Smooth muscle cell (in vitro differentiated cells): ENCODE results near the gene TRIM33. TPM values are rescaled to one million over a fixed set of nuclear protein-coding genes. Genes with fewer than 3 reads are reported as not detected.
"Not testable (repeated sequence)": the region's sequence is repeated elsewhere in the genome, so short reads cannot be mapped to it uniquely, and the experiment has no call there.

ENCODE experiments used
- DNase-seq: peaks from one replicate; lab custom pipeline; 2025; ENCODE audit not compliant: unreplicated experiment; lab: John Stamatoyannopoulos, UW
- H2AFZ ChIP-seq: fragments of 200-600 bp; sonication (generic); 2 replicates; pipeline ENCODE4 v1.6.0; 2016; ENCODE audit warnings: antibody characterized with exemption, low read depth, mild to moderate bottlenecking
- H3F3A ChIP-seq: fragments of 200-600 bp; sonication (generic); 2 replicates; pipeline ENCODE4 v1.6.0; 2017; ENCODE audit warnings: antibody characterized with exemption, low read depth
- H3K27ac ChIP-seq: fragments of 200-600 bp; sonication (generic); 2 replicates; pipeline ENCODE4 v1.5.1; 2016; ENCODE audit warnings: low read depth, mild to moderate bottlenecking
- H3K27me3 ChIP-seq: fragments of 200-600 bp; sonication (generic); 2 replicates; pipeline ENCODE4 v1.6.1; 2016; ENCODE audit warnings: low read depth, mild to moderate bottlenecking
- H3K36me3 ChIP-seq: fragments of 200-600 bp; sonication (generic); 2 replicates; pipeline ENCODE4 v1.5.1; 2016; ENCODE audit warnings: low read depth
- H3K4me1 ChIP-seq: fragments of 200-600 bp; sonication (generic); 2 replicates; pipeline ENCODE4 v1.5.1; 2016; ENCODE audit warnings: low read depth
- H3K4me2 ChIP-seq: fragments of 200-600 bp; sonication (generic); 2 replicates; pipeline ENCODE4 v1.6.0; 2016; ENCODE audit warnings: mild to moderate bottlenecking
- H3K4me3 ChIP-seq: fragments of 200-600 bp; sonication (generic); 2 replicates; pipeline ENCODE4 v1.5.1; 2016; ENCODE audit warnings: mild to moderate bottlenecking
- H3K79me2 ChIP-seq: fragments of 200-600 bp; sonication (generic); 2 replicates; pipeline ENCODE4 v1.6.0; 2016; ENCODE audit warnings: low read depth, mild to moderate bottlenecking
- H3K9ac ChIP-seq: fragments of 200-600 bp; sonication (generic); 2 replicates; pipeline ENCODE4 v1.6.0; 2016; ENCODE audit warnings: low read depth
- H3K9me3 ChIP-seq: fragments of 200-600 bp; sonication (generic); replicated peaks from 2 replicates; pipeline ENCODE4 v1.5.1; 2016; ENCODE audit warnings: low read depth
- H4K20me1 ChIP-seq: fragments of 200-600 bp; sonication (generic); 2 replicates; pipeline ENCODE4 v1.6.0; 2016; ENCODE audit warnings: low read depth
- WGBS: methylation state at CpG from one replicate; pipeline ENCODE4 v1.1.7; 2016; ENCODE audit warnings: low lambda C conversion rate; 5-methylcytosine and 5-hydroxymethylcytosine counted together
- polyA plus RNA-seq: library from polyadenylated mRNA; unstranded; fragments of >200 nt; fragmentation: Nextera tagmentation; extraction: Ambion mirVana; gene quantifications from 2 replicates; pipeline ENCODE4 v1.2.1, GENCODE V29; 2016
- total RNA-seq: library from RNA; depleted of rRNA; stranded (reverse); fragments of >200 nt; gene quantifications from 2 replicates; pipeline ENCODE4 v1.2.3, GENCODE V29; 2014
- TF ChIP-seq, protein P1 (sequence below): fragments of 200-600 bp; sonication (generic); IDR thresholded peaks from 2 replicates; pipeline ENCODE4 v1.5.1; 2017; ENCODE audit warnings: borderline replicate concordance, mild to moderate bottlenecking, antibody characterized with exemption; ENCODE audit not compliant: insufficient read depth, poor library complexity, severe bottlenecking

Gene TRIM33
- total and polyA plus RNA-seq, 2 experiments from 2014 or later, result 12.0 to 30.5 TPM

- Histone ChIP-seq H3K27ac (no peak overlapping the region), H3K9me3 (no peaks in the 10 kb centered on the region), H3K79me2 (peaks cover 3% of the 10 kb centered on the region), H3K36me3 (peaks cover 1% of the 10 kb centered on the region), H2AFZ (no peak overlapping the region), H3K4me3 (no peak overlapping the region), H4K20me1 (peaks cover 4% of the 10 kb centered on the region), H3F3A (no peaks in the 10 kb centered on the region), H3K9ac (no peak overlapping the region), H3K27me3 (no peaks in the 10 kb centered on the region), H3K4me1 (no peaks in the 10 kb centered on the region), H3K4me2 (no peak overlapping the region)
- TF ChIP-seq, protein P1, sequence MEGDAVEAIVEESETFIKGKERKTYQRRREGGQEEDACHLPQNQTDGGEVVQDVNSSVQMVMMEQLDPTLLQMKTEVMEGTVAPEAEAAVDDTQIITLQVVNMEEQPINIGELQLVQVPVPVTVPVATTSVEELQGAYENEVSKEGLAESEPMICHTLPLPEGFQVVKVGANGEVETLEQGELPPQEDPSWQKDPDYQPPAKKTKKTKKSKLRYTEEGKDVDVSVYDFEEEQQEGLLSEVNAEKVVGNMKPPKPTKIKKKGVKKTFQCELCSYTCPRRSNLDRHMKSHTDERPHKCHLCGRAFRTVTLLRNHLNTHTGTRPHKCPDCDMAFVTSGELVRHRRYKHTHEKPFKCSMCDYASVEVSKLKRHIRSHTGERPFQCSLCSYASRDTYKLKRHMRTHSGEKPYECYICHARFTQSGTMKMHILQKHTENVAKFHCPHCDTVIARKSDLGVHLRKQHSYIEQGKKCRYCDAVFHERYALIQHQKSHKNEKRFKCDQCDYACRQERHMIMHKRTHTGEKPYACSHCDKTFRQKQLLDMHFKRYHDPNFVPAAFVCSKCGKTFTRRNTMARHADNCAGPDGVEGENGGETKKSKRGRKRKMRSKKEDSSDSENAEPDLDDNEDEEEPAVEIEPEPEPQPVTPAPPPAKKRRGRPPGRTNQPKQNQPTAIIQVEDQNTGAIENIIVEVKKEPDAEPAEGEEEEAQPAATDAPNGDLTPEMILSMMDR, result no peak
- 68% methylated on average over 1 of the region's 1 CpG for WGBS
- no peak for DNase-seq
Measured at GRCh38 chr1:114431026-114431425, 80.0 kb downstream of the TRIM33 start.

- DNase-seq, result no peak
- H3K36me3 ChIP-seq, result peaks cover 14% of the 10 kb centered on the region
Measured at GRCh38 chr1:114428083-114428754, 82.8 kb downstream of the TRIM33 start.

GRCh38 chr1:114427612-114428011, 83.4 kb downstream of the TRIM33 start:
- H3K4me2 ChIP-seq, result no peak overlapping the region
- H2AFZ ChIP-seq, result no peak overlapping the region
- no peaks in the 10 kb centered on the region for H3K9me3 ChIP-seq
- WGBS, result over 99% methylated on average over 3 of the region's 3 CpGs
- H3K27ac ChIP-seq, result no peak overlapping the region
- TF ChIP-seq, protein P1, result no peak
- no peaks in the 10 kb centered on the region for H3K4me1 ChIP-seq
- no peak overlapping the region for H3K9ac ChIP-seq
- H3K27me3 ChIP-seq, result no peaks in the 10 kb centered on the region
- DNase-seq, result no peak
- H4K20me1 ChIP-seq, result no peaks in the 10 kb centered on the region
- no peak overlapping the region for H3K4me3 ChIP-seq
- H3F3A ChIP-seq, result no peaks in the 10 kb centered on the region
- H3K79me2 ChIP-seq, result peaks cover 3% of the 10 kb centered on the region
- peaks cover 14% of the 10 kb centered on the region for H3K36me3 ChIP-seq

More at GRCh38 chr1:114428083-114428754, 82.8 kb downstream of the TRIM33 start:
- no peak overlapping the region for H3K4me2 ChIP-seq
- no peaks in the 10 kb centered on the region for H3F3A ChIP-seq
- TF ChIP-seq, protein P1, result peak; percentile 52
- WGBS, result 96% methylated on average over 1 of the region's 1 CpG
- H2AFZ ChIP-seq, result no peak overlapping the region
- H3K27ac ChIP-seq, result no peak overlapping the region
- no peaks in the 10 kb centered on the region for H4K20me1 ChIP-seq
- no peaks in the 10 kb centered on the region for H3K4me1 ChIP-seq
- H3K27me3 ChIP-seq, result no peaks in the 10 kb centered on the region
- H3K79me2 ChIP-seq, result peaks cover 3% of the 10 kb centered on the region
- no peak overlapping the region for H3K4me3 ChIP-seq
- H3K9ac ChIP-seq, result no peak overlapping the region
- no peaks in the 10 kb centered on the region for H3K9me3 ChIP-seq

GRCh38 chr1:114423455-114423854, 87.5 kb downstream of the TRIM33 start:
- H3K4me2 ChIP-seq, result no peak overlapping the region
- H3K27me3 ChIP-seq, result no peaks in the 10 kb centered on the region
- no peak overlapping the region for H3K4me3 ChIP-seq
- no peaks in the 10 kb centered on the region for H3F3A ChIP-seq
- 95% methylated on average over 7 of the region's 7 CpGs for WGBS
- no peaks in the 10 kb centered on the region for H3K79me2 ChIP-seq
- H3K27ac ChIP-seq, result no peak overlapping the region
- no peak overlapping the region for H3K9ac ChIP-seq
- no peak overlapping the region for H2AFZ ChIP-seq
- H4K20me1 ChIP-seq, result no peaks in the 10 kb centered on the region
- TF ChIP-seq, protein P1, result no peak
- H3K9me3 ChIP-seq, result no peaks in the 10 kb centered on the region
- no peak for DNase-seq
- H3K4me1 ChIP-seq, result no peaks in the 10 kb centered on the region
- H3K36me3 ChIP-seq, result peaks cover 38% of the 10 kb centered on the region

GRCh38 chr1:114418948-114419347, 92.1 kb downstream of the TRIM33 start:
- H3K27ac ChIP-seq, H3K4me1 ChIP-seq, H2AFZ ChIP-seq, H3K4me3 ChIP-seq, H4K20me1 ChIP-seq, H3K27me3 ChIP-seq, DNase-seq, H3K79me2 ChIP-seq, H3K9me3 ChIP-seq, H3K4me2 ChIP-seq, H3K9ac ChIP-seq, H3F3A ChIP-seq: not testable (repeated sequence)
- peaks cover 37% of the 10 kb centered on the region for H3K36me3 ChIP-seq
- WGBS, result 98% methylated on average over 7 of the region's 7 CpGs
